ENCODE data around the gene HBG2.
"Not testable (repeated sequence)": the region's sequence is repeated elsewhere in the genome, so short reads cannot be mapped to it uniquely, and the experiment has no call there.

DNA sequence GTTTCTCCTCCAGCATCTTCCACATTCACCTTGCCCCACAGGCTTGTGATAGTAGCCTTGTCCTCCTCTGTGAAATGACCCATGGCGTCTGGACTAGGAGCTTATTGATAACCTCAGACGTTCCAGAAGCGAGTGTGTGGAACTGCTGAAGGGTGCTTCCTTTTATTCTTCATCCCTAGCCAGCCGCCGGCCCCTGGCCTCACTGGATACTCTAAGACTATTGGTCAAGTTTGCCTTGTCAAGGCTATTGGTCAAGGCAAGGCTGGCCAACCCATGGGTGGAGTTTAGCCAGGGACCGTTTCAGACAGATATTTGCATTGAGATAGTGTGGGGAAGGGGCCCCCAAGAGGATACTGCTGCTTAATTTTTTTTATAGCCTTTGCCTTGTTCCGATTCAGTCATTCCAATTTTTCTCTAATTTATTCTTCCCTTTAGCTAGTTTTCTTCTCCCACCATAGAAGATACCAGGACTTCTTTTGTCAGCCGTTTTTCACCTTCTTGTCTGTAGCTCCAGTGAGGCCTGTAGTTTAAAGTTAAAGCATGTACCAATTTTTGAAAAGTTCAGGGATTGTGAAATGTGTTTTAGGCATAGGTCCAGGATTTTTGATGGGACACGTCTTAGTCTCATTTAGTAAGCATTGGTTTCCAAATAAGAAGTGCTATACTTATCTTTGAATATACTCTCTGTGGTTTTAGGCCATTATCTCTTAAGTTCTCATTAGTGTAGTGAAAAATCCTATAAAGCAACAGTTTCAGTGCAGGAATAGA lies at the start of gene HBG2:
- TF ChIP-seq SP1 (IDR thresholded peaks at IDR 0.05); SP1 (CRISPR knock-in tag; IDR thresholded peaks at IDR 0.05); GLI4 (CRISPR knock-in tag; IDR thresholded peaks at IDR 0.05; ENCODE audit: borderline replicate concordance); EZH2 (conservative IDR thresholded peaks at IDR 0.05; ENCODE audit: low read depth, low read length); ZZZ3 (CRISPR knock-in tag; IDR thresholded peaks at IDR 0.05; ENCODE audit: borderline replicate concordance); SP140L (CRISPR knock-in tag; IDR thresholded peaks at IDR 0.05; ENCODE audit: borderline replicate concordance); TBP (CRISPR knock-in tag; IDR thresholded peaks at IDR 0.05); SMC3 (IDR thresholded peaks at IDR 0.05; ENCODE audit: low read length); SP4 (CRISPR knock-in tag; IDR thresholded peaks at IDR 0.05); ZNF766 (CRISPR knock-in tag; IDR thresholded peaks at IDR 0.05; ENCODE audit: borderline replicate concordance): not testable (repeated sequence)
